Gastrocnemius medialis (tissue), 4 donors: Measurements from ENCODE around the gene TPSAB1. TPM values are rescaled to one million over a fixed set of nuclear protein-coding genes. Genes with fewer than 3 reads are reported as not detected.
A peak's percentile ranks its signal among the peaks of the same experiment; 100 is the strongest.
"Not testable (repeated sequence)": the region's sequence is repeated elsewhere in the genome, so short reads cannot be mapped to it uniquely, and the experiment has no call there.

Experiments
- ATAC-seq, 2 donors: fragments of 150-250 bp; one replicate each; pipeline ENCODE4 v1.9.1; 2016
- DNase-seq, 2 donors: peaks; one replicate each; pipeline ENCODE4 v3.0.0-alpha.2; 2019
- H3K27ac ChIP-seq, 4 donors: fragments of 200-600 bp; sonication (generic); 1 replicate in 1 of 4; 2 replicates in 3 of 4; pipeline ENCODE4 v1.5.1; 2016 to 2018; ENCODE audit warnings: mild to moderate bottlenecking in 2 of 4, moderate library complexity in 1 of 4
- H3K27me3 ChIP-seq, 3 donors: fragments of 200-600 bp; sonication (generic) in 2 of 3; 1 replicate in 1 of 3; 2 replicates in 2 of 3; pipeline versions ENCODE4 v1.5.1 to v1.6.0; 2016 to 2019; ENCODE audit warnings: mild to moderate bottlenecking in 1 of 3, moderate library complexity in 1 of 3
- H3K36me3 ChIP-seq, 2 donors: fragments of 200-600 bp; sonication (generic) in 1 of 2; one replicate each; pipeline ENCODE4 v1.5.1; 2017 to 2018
- H3K4me1 ChIP-seq, 2 donors: fragments of 200-600 bp; sonication (generic) in 1 of 2; one replicate each; pipeline ENCODE4 v1.5.1; 2016 to 2017; ENCODE audit warnings: mild to moderate bottlenecking in 2 of 2
- H3K4me3 ChIP-seq, 4 donors: fragments of 200-600 bp; sonication (generic) in 3 of 4; 1 replicate in 1 of 4; 2 replicates in 3 of 4; pipeline ENCODE4 v1.5.1; 2016 to 2019; ENCODE audit warnings: mild to moderate bottlenecking in 2 of 4
- H3K9me3 ChIP-seq, 3 donors: fragments of 200-600 bp; sonication (generic) in 2 of 3; 1 replicate in 1 of 3; 2 replicates in 2 of 3; pipeline ENCODE4 v1.5.1; 2016 to 2019
- CTCF ChIP-seq, 5 experiments: fragments of 450-650 bp in 3 of 5; fragments of 200-600 bp in 2 of 5; sonication (generic) in 2 of 5; IDR thresholded peaks in 4 of 5; conservative IDR thresholded peaks in 1 of 5; 1 replicate in 4 of 5; 2 replicates in 1 of 5; pipeline ENCODE4 v1.5.1; 2016 to 2019; ENCODE audit warnings: antibody characterized with exemption in 5 of 5, mild to moderate bottlenecking in 3 of 5, moderate library complexity in 3 of 5
- POLR2A ChIP-seq, 2 donors: fragments of 450-650 bp; IDR thresholded peaks; one replicate each; pipeline ENCODE4 v1.6.1; 2017; ENCODE audit warnings: antibody characterized with exemption in 2 of 2, mild to moderate bottlenecking in 2 of 2, moderate library complexity in 2 of 2
- in situ Hi-C, 4 donors: fragments of 200-750 bp; cut with MboI; loops; one replicate each; pipeline versions ENCODE4 v1.15.0 to v1.8.0; 2017; ENCODE audit warnings: low sequenced_read_pairs in 4 of 4
- intact Hi-C: fragments of 100-400 bp; cut with DNase I; formaldehyde crosslinking; loops from one replicate; pipeline ENCODE4 v1.15.1; 2023; ENCODE audit warnings: low total_unique reads
- total RNA-seq, 4 donors: library from RNA; depleted of rRNA; stranded (reverse); fragments of >200 nt; gene quantifications; one replicate each; pipeline versions ENCODE4 v1.1.0 to v1.2.3, GENCODE V29; 2016

TPSAB1 gene
- total RNA-seq, 4 donors from 2014 or later, result 3.3 to 14.9 (median 7.8) TPM

GRCh38 chr16:1229476-1229875 is 11.0 kb upstream of the TPSAB1 start:
- in situ Hi-C loops, intact Hi-C loops, H3K27ac ChIP-seq, H3K4me1 ChIP-seq, H3K4me3 ChIP-seq, ATAC-seq, H3K27me3 ChIP-seq, DNase-seq, H3K36me3 ChIP-seq, H3K9me3 ChIP-seq: not testable (repeated sequence)

GRCh38 chr16:1230084-1230470 is 10.4 kb upstream of the TPSAB1 start, which contains the start of gene TPSB2:
TPSB2 (minus strand) TSS chr16:1230184; CDS start chr16:1229951, 233 bp downstream.
- ATAC-seq, H3K27me3 ChIP-seq, in situ Hi-C loops: not testable (repeated sequence)

GRCh38 chr16:1230471-1231212 is 9.9 kb upstream of the TPSAB1 start:
- in situ Hi-C loops, DNase-seq, H3K36me3 ChIP-seq, H3K9me3 ChIP-seq, ATAC-seq, H3K4me1 ChIP-seq, H3K27ac ChIP-seq, intact Hi-C loops, H3K4me3 ChIP-seq, H3K27me3 ChIP-seq: not testable (repeated sequence)

More at GRCh38 chr16:1230084-1230470, 10.4 kb upstream of the TPSAB1 start, which contains the start of gene TPSB2:
- H3K36me3 ChIP-seq, H3K27ac ChIP-seq, intact Hi-C loops, H3K4me3 ChIP-seq, DNase-seq, H3K9me3 ChIP-seq, H3K4me1 ChIP-seq: not testable (repeated sequence)

- H3K4me1 ChIP-seq, in situ Hi-C loops, H3K4me3 ChIP-seq, H3K36me3 ChIP-seq, intact Hi-C loops, H3K27ac ChIP-seq, DNase-seq, ATAC-seq, H3K9me3 ChIP-seq, H3K27me3 ChIP-seq: not testable (repeated sequence)
These were observed 9.2 kb upstream of the TPSAB1 start for GRCh38 chr16:1231301-1231700.

- in situ Hi-C loops, ATAC-seq, DNase-seq: not testable (repeated sequence)
These were observed 8.3 kb upstream of the TPSAB1 start for GRCh38 chr16:1232049-1232748.

GRCh38 chr16:1236659-1237058 is 3.8 kb upstream of the TPSAB1 start:
- H3K36me3 ChIP-seq, H3K27ac ChIP-seq, H3K27me3 ChIP-seq, DNase-seq, in situ Hi-C loops, intact Hi-C loops, H3K4me1 ChIP-seq, H3K4me3 ChIP-seq, H3K9me3 ChIP-seq: not testable (repeated sequence)
- peak in 1 of 2 donors; percentile 36 for ATAC-seq

More at GRCh38 chr16:1232049-1232748, 8.3 kb upstream of the TPSAB1 start:
- H3K27me3 ChIP-seq, H3K36me3 ChIP-seq, H3K4me1 ChIP-seq, H3K9me3 ChIP-seq, H3K4me3 ChIP-seq, H3K27ac ChIP-seq, intact Hi-C loops: not testable (repeated sequence)

- DNase-seq (no peak), ATAC-seq (no peak)
- no peak overlapping the region for H3K4me3 ChIP-seq
- H3K9me3 ChIP-seq, result no peaks in the 10 kb centered on the region
- intact Hi-C loops (no loop called here), in situ Hi-C loops (no loop called here)
- H3K27me3 ChIP-seq, result no peaks in the 10 kb centered on the region
- no peak for TF ChIP-seq CTCF (IDR thresholded peaks at IDR 0.05 in 4 of 5, conservative IDR thresholded peaks at IDR 0.05 in 1 of 5)
- no peak for TF ChIP-seq POLR2A (IDR thresholded peaks at IDR 0.05)
- H3K4me1 ChIP-seq, result no peaks in the 10 kb centered on the region
- H3K36me3 ChIP-seq, result no peaks in the 10 kb centered on the region
- no peak overlapping the region for H3K27ac ChIP-seq
These were observed 2.5 kb upstream of the TPSAB1 start for GRCh38 chr16:1237990-1238389.

GRCh38 chr16:1238909-1239308 is 1.6 kb upstream of the TPSAB1 start:
- in situ Hi-C loops, H3K4me3 ChIP-seq, H3K36me3 ChIP-seq, H3K9me3 ChIP-seq, H3K27me3 ChIP-seq, H3K4me1 ChIP-seq, H3K27ac ChIP-seq, ATAC-seq, DNase-seq, intact Hi-C loops: not testable (repeated sequence)

GRCh38 chr16:1239575-1239974 is 930 bp upstream of the TPSAB1 start:
- ATAC-seq, H3K27ac ChIP-seq, intact Hi-C loops, in situ Hi-C loops, H3K27me3 ChIP-seq, DNase-seq, H3K36me3 ChIP-seq, H3K4me1 ChIP-seq, H3K9me3 ChIP-seq, H3K4me3 ChIP-seq: not testable (repeated sequence)

GRCh38 chr16:1241081-1241480 is 576 bp downstream of the TPSAB1 start:
- intact Hi-C loops, H3K9me3 ChIP-seq, DNase-seq, H3K4me3 ChIP-seq, ATAC-seq, H3K36me3 ChIP-seq, H3K4me1 ChIP-seq, H3K27ac ChIP-seq, in situ Hi-C loops: not testable (repeated sequence)
- peaks cover 7 to 13% (median 13%) of the 10 kb centered on the region in 3 donors for H3K27me3 ChIP-seq

- intact Hi-C loops, H3K4me3 ChIP-seq: not testable (repeated sequence)
These were observed 2.9 kb downstream of the TPSAB1 start for GRCh38 chr16:1243363-1243762.

More at GRCh38 chr16:1243363-1243762, 2.9 kb downstream of the TPSAB1 start:
- H3K36me3 ChIP-seq, H3K9me3 ChIP-seq, in situ Hi-C loops, ATAC-seq, DNase-seq, H3K4me1 ChIP-seq, H3K27ac ChIP-seq: not testable (repeated sequence)
- peaks cover 9 to 20% (median 17%) of the 10 kb centered on the region in 3 donors for H3K27me3 ChIP-seq
